Caco-2 (cell line): ENCODE data around the gene VSIR. TPM values are rescaled to one million over a fixed set of nuclear protein-coding genes. Genes with fewer than 3 reads are reported as not detected.
A peak's percentile ranks its signal among the peaks of the same experiment; 100 is the strongest.

Source experiments
- BruUV-seq: library from RNA; stranded (reverse); fragments of 400-500 nt; replicated peaks from 2 replicates; lab custom pipeline; 2021; lab: Mats Ljungman, UMichigan
- CTCF ChIA-PET: fragments of 300-600 bp; sonication (Branson Sonifier 250); formaldehyde crosslinking; loops from one replicate; lab custom pipeline; 2022; ENCODE audit warnings: antibody characterized with exemption; lab: Charles Lee
- POLR2A ChIA-PET: fragments of 300-600 bp; sonication (Branson Sonifier 250); formaldehyde crosslinking; loops from one replicate; lab custom pipeline; 2022; ENCODE audit warnings: antibody characterized with exemption; lab: Charles Lee
- DNase-seq, 2 experiments: peaks; one replicate each; pipeline versions ENCODE4 v3.0.0 to v3.0.0-alpha.2; 2020 to 2022
- H3K27me3 ChIP-seq: replicated peaks from 2 replicates; pipeline ENCODE4 v1.6.0; 2011; ENCODE audit warnings: low read length; ENCODE audit not compliant: control insufficient read depth, insufficient read depth
- H3K36me3 ChIP-seq: 2 replicates; pipeline ENCODE4 v1.5.1; 2011; ENCODE audit warnings: low read length; ENCODE audit not compliant: control insufficient read depth, insufficient read depth
- H3K4me1 ChIP-seq: fragments of 250-450 bp; sonication (Bioruptor Pico); 2 replicates; pipeline ENCODE4 v1.5.1; 2020; ENCODE audit warnings: mild to moderate bottlenecking
- H3K4me3 ChIP-seq: 2 replicates; pipeline ENCODE4 v1.5.1; 2011; ENCODE audit warnings: low read depth, mild to moderate bottlenecking, control low read depth, low read length
- H3K9me3 ChIP-seq: fragments of 250-450 bp; sonication (Bioruptor Pico); 2 replicates; pipeline ENCODE4 v1.5.1; 2020; ENCODE audit warnings: mild to moderate bottlenecking, moderate library complexity
- H3K27ac Mint-ChIP-seq: one replicate; pipeline ENCODE4 v1.8.0; 2022; ENCODE audit warnings: mixed read lengths; ENCODE audit not compliant: unreplicated experiment
- H3K27me3 Mint-ChIP-seq: one replicate; pipeline ENCODE4 v1.8.0; 2022; ENCODE audit warnings: mixed read lengths; ENCODE audit not compliant: insufficient read depth, unreplicated experiment
- H3K36me3 Mint-ChIP-seq: one replicate; pipeline ENCODE4 v1.8.0; 2022; ENCODE audit warnings: mild to moderate bottlenecking, mixed read lengths; ENCODE audit not compliant: insufficient read depth, unreplicated experiment
- H3K4me1 Mint-ChIP-seq: one replicate; pipeline ENCODE4 v1.8.0; 2022; ENCODE audit warnings: low read depth, mixed read lengths; ENCODE audit not compliant: unreplicated experiment
- H3K4me3 Mint-ChIP-seq: one replicate; pipeline ENCODE4 v1.8.0; 2022; ENCODE audit warnings: mild to moderate bottlenecking, moderate library complexity, mixed read lengths; ENCODE audit not compliant: unreplicated experiment
- H3K9me3 Mint-ChIP-seq: one replicate; pipeline ENCODE4 v1.8.0; 2022; ENCODE audit warnings: mixed read lengths; ENCODE audit not compliant: unreplicated experiment
- intact Hi-C: fragments of 100-400 bp; cut with micrococcal nuclease; formaldehyde crosslinking; loops from one replicate; pipeline ENCODE4 v1.10.0; 2022; ENCODE audit not compliant: unreplicated experiment
- total RNA-seq: library from RNA; stranded (reverse); gene quantifications from 2 replicates; pipeline ENCODE4 v1.2.3, GENCODE V29; 2022
- TF ChIP-seq, protein P1 (sequence below), 2 experiments: fragments of 200-600 bp in 1 of 2; IDR thresholded peaks; 1 replicate in 1 of 2; 2 replicates in 1 of 2; pipeline versions ENCODE4 v1.5.1 to v1.8.0; 2011 to 2022; ENCODE audit warnings: antibody characterized with exemption in 1 of 2, control low read depth in 1 of 2, inconsistent platforms in 1 of 2, low read depth in 1 of 2, low read length in 1 of 2, mild to moderate bottlenecking in 1 of 2, moderate library complexity in 1 of 2; ENCODE audit not compliant: insufficient read depth in 1 of 2, severe bottlenecking in 1 of 2, unreplicated experiment in 1 of 2

The VSIR gene
- total RNA-seq, 1 experiment from 2014 or later, result 44.0 TPM

DNA sequence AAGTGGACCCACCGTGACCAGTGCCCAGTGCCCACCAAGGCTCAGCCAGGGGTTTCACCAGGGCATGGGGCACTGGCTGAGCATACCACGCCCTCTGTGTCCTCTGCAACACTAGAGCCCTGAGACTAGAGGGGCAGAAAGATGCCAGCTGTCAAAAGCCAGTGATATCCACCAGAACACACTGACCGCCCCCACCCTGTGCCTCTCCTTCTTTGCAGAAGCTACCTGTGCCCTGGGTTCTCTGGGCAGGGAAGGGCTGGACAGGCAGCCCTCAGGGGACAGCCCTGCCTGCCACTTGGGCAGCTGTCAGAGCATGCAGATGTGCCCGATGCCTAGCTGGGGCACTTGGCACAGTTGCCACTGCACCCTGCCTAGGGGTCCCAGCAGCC is 494 bp downstream of the VSIR start:
- H3K9me3 Mint-ChIP-seq, result no peaks in the 10 kb centered on the region
- peaks cover 57% of the 10 kb centered on the region for H3K4me1 ChIP-seq
- H3K4me3 Mint-ChIP-seq, result peak overlapping the region; percentile 70
- H3K4me3 ChIP-seq, result peak overlapping the region; percentile 56
- peaks cover 20% of the 10 kb centered on the region for H3K4me1 Mint-ChIP-seq
- ChIA-PET POLR2A (interaction anchor here (0.8 to 1.0 kb wide), 3 partner anchors 13 to 1641 kb away, joined by 3 to 5 read pairs (median 3); partner anchors contain the start of genes ANXA7 and PSAP), CTCF (interaction anchor here (0.9 to 2.9 kb wide), 15 partner anchors 8 to 1757 kb away, joined by 3 to 22 read pairs (median 5); partner anchors contain the start of gene C10orf105)
- peak overlapping the region; percentile 61 for H3K27ac Mint-ChIP-seq
- BruUV-seq, result TSS peak; percentile 19
- no peaks in the 10 kb centered on the region for H3K27me3 ChIP-seq
- peaks cover 2% of the 10 kb centered on the region for H3K36me3 Mint-ChIP-seq
- no peaks in the 10 kb centered on the region for H3K9me3 ChIP-seq
- no peaks in the 10 kb centered on the region for H3K27me3 Mint-ChIP-seq
- no peaks in the 10 kb centered on the region; the same call in 1 of the 2 replicates for H3K36me3 ChIP-seq
- no peak for DNase-seq
- intact Hi-C loops, result loop anchor here (1.0 to 5.0 kb wide), 3 partner anchors 20 to 61 kb away; no protein-coding TSS in a partner anchor
- TF ChIP-seq, protein P1, sequence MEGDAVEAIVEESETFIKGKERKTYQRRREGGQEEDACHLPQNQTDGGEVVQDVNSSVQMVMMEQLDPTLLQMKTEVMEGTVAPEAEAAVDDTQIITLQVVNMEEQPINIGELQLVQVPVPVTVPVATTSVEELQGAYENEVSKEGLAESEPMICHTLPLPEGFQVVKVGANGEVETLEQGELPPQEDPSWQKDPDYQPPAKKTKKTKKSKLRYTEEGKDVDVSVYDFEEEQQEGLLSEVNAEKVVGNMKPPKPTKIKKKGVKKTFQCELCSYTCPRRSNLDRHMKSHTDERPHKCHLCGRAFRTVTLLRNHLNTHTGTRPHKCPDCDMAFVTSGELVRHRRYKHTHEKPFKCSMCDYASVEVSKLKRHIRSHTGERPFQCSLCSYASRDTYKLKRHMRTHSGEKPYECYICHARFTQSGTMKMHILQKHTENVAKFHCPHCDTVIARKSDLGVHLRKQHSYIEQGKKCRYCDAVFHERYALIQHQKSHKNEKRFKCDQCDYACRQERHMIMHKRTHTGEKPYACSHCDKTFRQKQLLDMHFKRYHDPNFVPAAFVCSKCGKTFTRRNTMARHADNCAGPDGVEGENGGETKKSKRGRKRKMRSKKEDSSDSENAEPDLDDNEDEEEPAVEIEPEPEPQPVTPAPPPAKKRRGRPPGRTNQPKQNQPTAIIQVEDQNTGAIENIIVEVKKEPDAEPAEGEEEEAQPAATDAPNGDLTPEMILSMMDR (IDR thresholded peaks at IDR 0.05; ENCODE audit: insufficient read depth in 1 of 2, low read depth in 1 of 2, low read length in 1 of 2, severe bottlenecking in 1 of 2, unreplicated experiment in 1 of 2), result no peak

DNA sequence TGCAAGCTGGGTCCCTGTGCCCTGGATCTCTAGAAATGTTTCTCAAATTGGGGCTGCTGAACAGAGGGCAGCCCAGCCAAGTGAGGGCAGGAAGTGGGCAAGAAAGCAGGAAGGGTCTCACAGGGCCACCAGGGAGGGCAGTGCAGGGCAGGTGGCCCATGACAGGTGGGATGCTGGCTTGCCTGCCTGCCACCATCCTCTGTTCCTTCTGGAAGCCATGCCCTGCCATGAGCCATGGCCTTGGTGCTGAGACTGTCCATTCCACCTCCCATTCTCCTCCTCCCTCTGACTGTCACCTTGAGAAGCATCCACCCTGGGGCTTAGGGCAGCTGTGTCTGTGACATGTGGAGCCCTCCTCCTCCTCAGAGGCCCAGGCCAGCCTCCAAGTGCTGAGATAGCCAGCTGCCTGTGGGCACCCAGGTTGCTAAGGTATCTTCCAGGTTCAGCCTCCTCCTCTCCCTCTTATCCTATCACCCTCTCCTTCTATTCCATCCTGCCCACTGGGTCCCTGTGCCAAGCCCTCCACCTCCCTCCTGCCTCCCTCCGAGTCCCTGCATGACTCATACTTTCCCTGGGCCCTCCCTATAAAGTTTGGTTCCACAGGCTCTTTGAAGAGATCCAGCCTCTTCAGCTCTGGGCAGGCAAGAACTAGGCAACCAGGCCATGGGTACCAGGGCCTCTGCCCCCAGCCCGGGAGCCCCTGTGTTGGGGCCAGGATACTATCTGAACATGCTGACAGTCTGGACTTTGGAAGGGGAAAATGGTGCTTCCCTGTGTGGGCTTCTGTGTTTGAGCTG is 1.3 kb downstream of the VSIR start:
- ChIA-PET CTCF (interaction anchor here (1.0 to 2.9 kb wide), 4 partner anchors 7 to 124 kb away, joined by 3 to 22 read pairs (median 6); no protein-coding TSS in a partner anchor), POLR2A (no interaction called here)
- Mint-ChIP-seq H3K27ac (peak overlapping the region; percentile 1), H3K9me3 (no peaks in the 10 kb centered on the region), H3K4me1 (peaks cover 27% of the 10 kb centered on the region), H3K36me3 (peaks cover 9% of the 10 kb centered on the region), H3K4me3 (peak overlapping the region; percentile 70), H3K27me3 (no peaks in the 10 kb centered on the region)
- Histone ChIP-seq H3K9me3 (no peaks in the 10 kb centered on the region), H3K27me3 (no peaks in the 10 kb centered on the region), H3K36me3 (no peaks in the 10 kb centered on the region; the same call in 1 of the 2 replicates), H3K4me1 (peaks cover 65% of the 10 kb centered on the region), H3K4me3 (peak overlapping the region; percentile 56; the same call in 1 of the 2 replicates)
- TF ChIP-seq, protein P1 (IDR thresholded peaks at IDR 0.05; ENCODE audit: insufficient read depth in 1 of 2, low read depth in 1 of 2, low read length in 1 of 2, severe bottlenecking in 1 of 2, unreplicated experiment in 1 of 2), result no peak
- DNase-seq, result no peak
- no TSS peak for BruUV-seq
- intact Hi-C loops, result loop anchor here (2.0 to 5.0 kb wide), 2 partner anchors 45 to 60 kb away; no protein-coding TSS in a partner anchor

DNA sequence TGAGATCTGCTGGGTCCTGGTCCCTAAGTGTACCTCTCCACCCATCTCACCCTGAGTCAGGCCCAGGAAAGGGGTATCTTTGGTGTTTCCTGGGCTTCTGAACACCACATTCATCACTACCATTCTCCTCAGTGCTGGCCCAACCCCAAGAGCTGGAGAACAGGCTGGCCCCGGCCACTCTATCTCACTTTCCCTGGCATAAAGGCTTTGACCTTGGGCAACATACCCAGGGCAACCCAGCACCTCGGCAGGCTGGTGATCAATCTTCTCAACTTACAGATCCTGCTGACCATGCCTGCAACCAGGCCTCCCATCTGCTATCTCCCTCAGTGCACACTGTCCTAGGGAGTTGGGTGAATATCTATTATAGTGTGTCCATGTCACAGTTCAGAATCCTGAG is 2.1 kb downstream of the VSIR start:
- H3K4me3 ChIP-seq, result no peak overlapping the region
- CTCF ChIA-PET, result interaction anchor here (1.0 kb wide), 1 partner anchor 63 kb away, joined by 3 read pairs; no protein-coding TSS in a partner anchor

More for the DNA sequence above, 2.1 kb downstream of the VSIR start:
- no TSS peak for BruUV-seq
- POLR2A ChIA-PET, result no interaction called here
- H3K4me3 Mint-ChIP-seq, result peak overlapping the region; percentile 42
- intact Hi-C loops, result loop anchor here (5.0 kb wide), 1 partner anchor 59 kb away; no protein-coding TSS in a partner anchor
- H3K27ac Mint-ChIP-seq, result peak overlapping the region; percentile 1
- H3K27me3 Mint-ChIP-seq, result no peaks in the 10 kb centered on the region
- no peaks in the 10 kb centered on the region for H3K9me3 ChIP-seq
- no peaks in the 10 kb centered on the region; the same call in 1 of the 2 replicates for H3K36me3 ChIP-seq
- peaks cover 9% of the 10 kb centered on the region for H3K36me3 Mint-ChIP-seq
- no peak for DNase-seq
- H3K27me3 ChIP-seq, result no peaks in the 10 kb centered on the region
- H3K4me1 Mint-ChIP-seq, result peaks cover 33% of the 10 kb centered on the region
- no peaks in the 10 kb centered on the region for H3K9me3 Mint-ChIP-seq
- H3K4me1 ChIP-seq, result peaks cover 71% of the 10 kb centered on the region
- TF ChIP-seq, protein P1 (IDR thresholded peaks at IDR 0.05; ENCODE audit: insufficient read depth in 1 of 2, low read depth in 1 of 2, low read length in 1 of 2, severe bottlenecking in 1 of 2, unreplicated experiment in 1 of 2), result no peak
